HEK293T (cell line): ENCODE measurements around the gene EIF5AL1.

Source experiments
- BHLHE40 ChIP-seq: fragments of 450-650 bp; IDR thresholded peaks from 2 replicates; pipeline ENCODE4 v1.6.1; 2016; ENCODE audit warnings: mild to moderate bottlenecking, moderate library complexity, borderline replicate concordance
- FOXM1 ChIP-seq: fragments of 450-650 bp; IDR thresholded peaks from 2 replicates; pipeline ENCODE4 v1.6.1; 2017; ENCODE audit warnings: mild to moderate bottlenecking, borderline replicate concordance
- NFRKB ChIP-seq: fragments of 450-650 bp; IDR thresholded peaks from 2 replicates; pipeline ENCODE4 v1.6.1; 2016; ENCODE audit warnings: mild to moderate bottlenecking, moderate library complexity
- SP1 ChIP-seq: fragments of 450-650 bp; IDR thresholded peaks from 2 replicates; pipeline ENCODE4 v1.6.1; 2017
- SUZ12 ChIP-seq: fragments of 450-650 bp; IDR thresholded peaks from 2 replicates; pipeline ENCODE4 v1.6.1; 2016; ENCODE audit warnings: mild to moderate bottlenecking

- TF ChIP-seq NFRKB, result no peak
- no peak for TF ChIP-seq BHLHE40
- TF ChIP-seq FOXM1, result no peak
- no peak for TF ChIP-seq SUZ12
- TF ChIP-seq SP1, result no peak
Observed at GRCh38 chr10:79492839-79493238, 19.5 kb upstream of the EIF5AL1 start.
